Mesenteric fat pad (tissue), 1 donor: ENCODE data around the gene SLC35F3. TPM values are rescaled to one million over a fixed set of nuclear protein-coding genes. Genes with fewer than 3 reads are reported as not detected.
"Not testable (repeated sequence)": the region's sequence is repeated elsewhere in the genome, so short reads cannot be mapped to it uniquely, and the experiment has no call there.

Experiments
- DNase-seq: peaks from one replicate; pipeline ENCODE4 v3.0.0-alpha.2; 2020; ENCODE audit warnings: low spot score
- microRNA-seq: library from miRNA; unstranded; fragments of <30 nt; microRNA quantifications from one replicate; pipeline ENCODE4 v1.2.0, GENCODE V29; 2020; ENCODE audit warnings: borderline number of aligned reads
- total RNA-seq: library from RNA; stranded (reverse); fragmentation: NEBNext Ultra II Directional; extraction: Animal tissue kit (Norgen Biotek cat#: 25700); gene quantifications from one replicate; pipeline ENCODE4 v1.2.1, GENCODE V29; 2021
- donor health status: DM: yes; HTN: yes; CAD: no.

Gene SLC35F3
- total RNA-seq, 1 donor from 2014 or later, result not detected

DNA sequence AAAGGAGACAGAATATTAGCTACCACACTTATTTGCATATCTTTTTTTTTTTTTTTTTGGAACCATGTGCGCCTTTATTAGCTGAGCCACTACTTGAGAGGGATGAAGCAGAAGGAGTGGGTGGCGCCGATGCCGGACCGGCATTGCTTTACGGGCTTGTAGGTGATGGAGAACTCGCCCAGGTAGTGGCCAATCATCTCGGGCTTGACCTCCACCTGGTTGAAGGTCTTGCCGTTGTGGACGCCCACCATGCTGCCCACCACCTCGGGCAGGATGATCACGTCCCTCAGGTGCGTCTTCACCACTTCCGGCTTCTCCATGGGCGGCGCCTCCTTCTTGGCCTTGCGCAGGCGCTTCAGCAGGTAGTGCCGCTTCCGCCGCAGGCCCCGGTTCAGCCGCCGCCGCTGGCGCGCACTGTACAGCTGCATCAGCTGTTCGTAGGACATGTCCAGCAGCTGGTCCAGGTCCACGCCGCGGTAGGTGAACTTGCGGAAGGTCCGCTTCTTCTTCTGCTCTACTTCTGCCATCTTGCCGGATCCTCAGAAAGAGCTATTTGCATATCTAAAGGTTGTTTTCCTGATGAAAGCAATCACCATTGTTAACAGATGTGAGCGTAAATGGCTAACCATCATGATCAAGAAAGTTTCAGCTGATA is 452.3 kb downstream of the SLC35F3 start:
- DNase-seq, result not testable (repeated sequence)

DNA sequence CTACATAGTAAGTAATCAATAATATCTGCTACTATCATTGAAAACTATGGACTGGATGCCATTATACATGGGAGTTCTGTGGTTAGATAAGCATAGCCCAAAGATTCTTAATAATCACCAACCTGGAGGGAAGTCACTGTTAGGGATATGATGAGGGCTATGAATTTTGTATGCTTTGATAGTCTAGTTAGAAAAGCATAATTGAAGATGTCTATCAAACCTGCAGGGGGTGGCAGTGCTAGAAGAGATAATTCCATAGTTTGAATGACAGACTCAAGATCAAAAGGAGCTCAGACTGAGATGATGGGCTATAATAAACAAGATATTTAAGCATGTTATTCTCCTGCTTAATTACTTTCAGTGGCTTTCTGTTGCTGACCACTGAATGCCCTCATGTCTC is 453.4 kb downstream of the SLC35F3 start:
- DNase-seq, result no peak

DNA sequence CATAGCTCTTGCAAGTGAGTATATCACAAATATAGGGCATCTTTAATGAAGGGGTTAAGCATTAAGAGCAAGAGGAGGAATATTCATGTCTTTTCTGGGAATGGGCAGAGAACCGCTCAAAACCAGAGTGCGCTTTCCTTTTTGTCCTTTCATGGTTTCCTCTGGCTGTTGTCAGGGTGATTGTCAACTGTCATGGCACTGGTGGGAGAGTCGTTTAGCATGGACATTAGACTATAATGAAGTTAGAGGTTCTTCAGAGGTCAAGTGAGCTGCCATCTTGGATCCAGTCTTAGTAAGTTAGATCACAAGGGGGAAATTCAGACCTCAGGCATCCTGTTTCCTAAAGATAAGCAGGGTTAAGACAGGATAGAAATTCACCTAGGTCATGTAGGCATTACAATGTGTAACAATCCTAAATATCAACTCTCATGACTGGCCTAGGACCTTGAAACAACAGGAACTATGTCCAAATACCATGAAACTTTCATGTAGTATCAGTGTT is 456.7 kb downstream of the SLC35F3 start:
- DNase-seq, result no peak

DNA sequence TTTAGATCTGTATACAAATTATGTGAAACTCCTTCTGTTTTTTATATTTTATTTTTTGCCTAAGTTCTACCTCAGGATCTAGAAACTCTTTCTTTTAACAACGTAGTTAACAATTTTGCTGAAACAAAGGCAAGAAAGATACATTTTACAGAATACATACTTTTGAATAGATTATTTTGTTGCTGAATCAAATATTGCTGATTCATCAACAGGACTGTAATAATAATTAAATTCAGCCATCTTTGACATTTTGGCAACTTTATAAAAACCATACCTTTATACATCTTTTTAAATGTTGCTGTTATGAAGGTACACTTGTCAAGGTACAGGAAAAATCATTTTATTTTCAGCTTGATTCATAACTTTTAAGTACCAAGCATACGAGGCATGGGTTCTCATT is 458.1 kb downstream of the SLC35F3 start:
- DNase-seq, result no peak

DNA sequence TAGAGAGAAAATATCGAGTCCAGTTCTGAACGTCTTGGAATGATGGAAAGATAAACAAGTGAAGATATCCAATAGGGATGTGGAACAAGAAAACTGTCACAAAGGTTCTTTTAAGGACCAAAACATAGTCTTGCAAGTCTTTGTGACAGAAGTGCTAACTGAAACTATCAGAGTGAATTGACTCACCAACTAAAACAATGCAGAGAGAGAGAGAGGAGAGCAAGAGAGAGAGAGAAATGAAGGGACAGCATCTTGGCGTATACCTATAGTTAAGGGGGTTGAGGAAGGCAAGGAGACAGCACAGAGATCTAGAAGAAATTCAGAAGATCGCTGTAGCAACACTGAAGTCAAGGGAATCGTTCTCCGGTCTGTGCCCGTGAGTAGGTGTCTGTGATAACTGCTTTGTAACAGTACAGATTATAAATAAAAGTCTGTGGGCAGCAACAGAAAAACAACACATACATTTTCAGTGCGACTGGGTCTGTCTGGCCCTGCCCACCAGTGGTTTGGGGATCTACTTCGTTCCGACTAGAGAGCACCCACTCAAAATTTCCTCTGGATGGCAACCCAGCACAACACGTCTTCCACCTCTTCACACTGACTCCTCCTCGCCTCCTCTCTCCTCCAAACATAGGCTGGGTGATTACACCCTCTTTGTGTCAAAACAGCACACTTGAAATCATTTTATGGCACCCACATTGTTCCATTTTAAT is 464.0 kb downstream of the SLC35F3 start:
- DNase-seq, result no peak

DNA sequence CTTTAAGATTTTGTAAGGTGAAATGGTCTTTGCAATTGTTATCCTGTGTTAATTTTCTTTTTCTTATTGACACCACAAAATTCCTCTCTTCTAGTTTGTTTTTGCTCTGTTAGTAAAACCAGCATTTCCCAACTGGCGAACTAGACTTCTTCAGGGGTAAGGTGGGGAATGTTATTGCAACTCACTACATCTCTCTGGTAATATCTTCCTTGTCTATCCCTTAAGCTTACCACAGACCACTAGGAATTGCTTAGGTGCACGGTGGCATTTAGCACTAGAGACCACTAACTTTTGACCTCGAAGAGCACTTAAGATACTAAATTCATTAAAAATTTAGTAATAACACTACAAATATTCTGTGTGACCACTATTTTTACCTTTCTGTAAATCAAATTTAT is 464.6 kb downstream of the SLC35F3 start:
- no peak for DNase-seq

DNA sequence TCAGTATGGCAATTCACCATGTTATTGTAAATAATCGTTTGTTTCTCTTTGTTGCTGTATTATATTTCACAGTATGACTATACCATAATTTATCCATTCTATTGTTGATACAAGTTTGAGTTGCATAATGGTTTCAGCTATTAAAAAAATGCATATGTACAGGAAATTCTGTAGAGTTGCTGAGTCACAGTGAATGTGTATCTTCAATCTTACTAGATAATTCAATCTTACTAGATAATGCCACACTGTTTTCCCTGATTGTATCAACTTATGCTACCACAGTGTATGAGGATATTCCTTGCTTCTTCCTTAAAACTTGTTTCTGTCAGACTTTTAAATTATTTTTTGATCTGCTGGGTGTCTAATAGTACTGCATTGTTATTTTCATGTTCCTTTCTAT is 465.3 kb downstream of the SLC35F3 start:
- DNase-seq, result no peak

DNA sequence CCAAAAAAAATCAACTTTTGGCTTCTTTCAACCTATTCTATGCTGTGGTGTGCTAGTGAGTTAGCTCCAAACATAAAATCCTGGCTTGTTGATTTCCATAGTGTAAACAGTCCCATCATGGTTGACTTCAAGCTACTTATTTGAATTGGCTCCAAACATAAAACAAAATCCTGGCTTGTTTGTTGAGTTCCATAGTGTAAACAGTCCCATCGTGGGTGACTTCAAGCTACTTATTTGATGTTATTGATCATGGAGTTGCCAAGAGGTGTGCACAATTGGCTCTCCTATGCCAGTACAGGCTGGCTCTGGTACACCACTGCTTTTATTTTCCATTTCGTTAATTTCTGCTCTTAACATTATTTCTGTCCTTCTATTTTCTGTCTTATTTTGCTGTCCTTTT is 466.9 kb downstream of the SLC35F3 start:
- DNase-seq, result no peak

DNA sequence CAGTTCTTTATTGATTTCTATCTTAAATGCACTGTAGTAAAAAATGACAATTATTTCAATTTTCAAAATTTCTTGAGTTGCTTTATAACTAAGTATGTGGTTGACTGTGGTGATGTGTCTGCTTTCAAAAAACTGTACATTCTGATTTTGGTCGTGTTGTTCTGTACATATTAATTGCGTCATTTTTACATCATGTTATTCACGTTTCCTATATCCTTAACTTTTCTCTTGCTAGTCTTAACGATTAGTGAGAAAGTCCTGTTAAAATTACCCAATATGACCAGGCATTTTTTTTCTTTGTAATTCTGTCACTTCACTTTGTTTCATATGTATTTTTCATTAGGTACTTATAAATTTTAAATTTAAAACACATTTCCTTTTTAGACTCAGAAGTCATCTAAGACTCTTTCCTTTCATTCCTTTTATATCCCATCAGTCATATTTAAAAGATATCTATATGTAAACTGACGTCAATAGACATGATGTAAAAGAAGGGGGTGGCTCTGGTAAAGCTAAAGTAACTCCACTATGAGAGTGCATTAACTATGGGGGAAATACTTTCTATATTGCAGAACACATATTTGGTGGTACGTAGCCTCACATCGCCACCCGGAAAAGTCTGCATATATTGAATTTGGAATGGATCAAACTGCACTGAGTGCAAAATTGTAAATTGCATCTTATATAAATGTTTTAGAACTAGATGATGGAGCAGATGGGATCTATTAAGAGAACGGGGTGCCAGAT is 467.7 kb downstream of the SLC35F3 start:
- DNase-seq, result no peak

DNA sequence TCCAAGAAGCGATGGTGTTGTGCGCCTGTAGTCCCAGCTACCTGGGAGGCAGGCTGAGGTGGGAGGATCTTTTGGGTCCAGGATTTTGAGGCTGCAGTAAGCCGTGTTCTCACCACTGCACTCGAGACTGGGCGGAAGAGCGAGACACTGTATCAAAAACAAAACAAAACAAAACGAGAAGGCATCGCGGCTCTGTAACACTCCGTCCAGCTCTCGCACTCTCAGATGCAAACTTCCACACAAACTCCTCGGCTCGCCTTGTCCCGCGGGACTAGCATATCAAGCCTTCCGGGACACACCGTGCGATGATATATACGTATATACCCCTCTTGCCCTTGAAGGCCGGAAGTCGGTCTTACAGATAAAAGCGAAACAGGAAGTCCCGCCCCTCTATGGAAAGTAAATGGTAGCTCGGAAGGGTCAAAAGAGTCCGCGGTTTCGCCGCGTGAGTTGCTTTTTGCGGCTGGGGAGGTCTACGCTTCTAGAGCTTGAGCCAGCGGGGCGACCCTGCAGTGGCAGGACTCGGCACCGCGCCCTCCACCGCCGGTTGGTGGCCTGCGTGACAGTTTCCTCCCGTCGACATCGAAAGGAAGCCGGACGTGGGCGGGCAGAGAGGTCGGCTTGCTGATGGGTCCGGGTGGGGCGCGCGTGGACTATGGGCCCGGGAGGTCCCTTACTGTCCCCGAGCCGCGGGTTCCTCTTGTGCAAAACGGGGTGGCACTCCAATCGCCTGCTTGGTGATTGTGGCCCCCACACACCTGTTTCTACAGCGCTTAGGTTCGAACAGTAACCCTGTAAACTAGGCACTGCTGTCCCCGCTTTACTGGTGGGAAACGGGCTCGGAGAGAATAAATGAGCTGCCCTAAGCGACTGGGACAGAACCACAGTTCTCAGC is 468.8 kb downstream of the SLC35F3 start, which contains the start of gene COA6:
TSS of gene COA6 (plus strand) at position 393 of the 895 bp plus-strand sequence. CDS start at position 404, 11 bp downstream.
- DNase-seq, result peak; percentile 94

DNA sequence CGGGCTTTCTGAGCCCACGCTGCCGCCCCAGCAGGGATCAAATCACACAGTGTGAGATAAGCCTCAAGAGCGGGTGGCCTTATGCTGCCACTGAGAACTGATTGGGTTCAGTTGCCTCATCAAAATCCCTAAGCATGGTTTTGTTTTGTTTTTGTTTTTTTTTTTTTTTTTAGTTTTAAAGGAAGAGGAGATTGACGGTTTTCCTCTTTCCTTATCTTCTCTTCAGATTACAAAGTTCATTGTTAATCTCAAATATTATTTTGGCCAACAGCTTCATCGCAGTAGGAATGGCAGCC is 469.4 kb downstream of the SLC35F3 start:
- DNase-seq, result no peak

Small RNA genes within 50 kb of the gene (microRNA-seq; reads per million reads assigned to microRNA genes)
- not detected for gene MIR4671
